DND-41 (cell line): ENCODE data around the gene IREB2.

Experiments
- CTCF ChIP-seq: IDR thresholded peaks from 2 replicates; pipeline ENCODE4 v1.5.1; 2012; ENCODE audit warnings: borderline replicate concordance, low read length, moderate library complexity, mild to moderate bottlenecking; ENCODE audit not compliant: poor library complexity, severe bottlenecking; ENCODE audit errors: extremely low read depth
- EZH2 ChIP-seq: IDR thresholded peaks from 3 replicates; pipeline ENCODE4 v1.6.1; 2012; ENCODE audit warnings: borderline replicate concordance, low read depth, mild to moderate bottlenecking, moderate library complexity, low read length, inconsistent platforms; ENCODE audit not compliant: severe bottlenecking

- TF ChIP-seq EZH2: no peak
- no peak for TF ChIP-seq CTCF
Observed at GRCh38 chr15:78429477-78429876, 8.5 kb upstream of the IREB2 start.
